ENCODE measurements around the gene GRIFIN. TPM values are rescaled to one million over a fixed set of nuclear protein-coding genes. Genes with fewer than 3 reads are reported as not detected.

Gene GRIFIN
- polyA plus RNA-seq, 1 donor (not counting 4 experiments of a cell fraction or from before 2014, with no cell fraction given) = not detected

- Histone ChIP-seq H2AFZ (ENCODE audit: control insufficient read depth, low read length) (no peak overlapping the region), H3K27me3 (ENCODE audit: control insufficient read depth, extremely low read depth, insufficient read depth, low read length) (no peaks in the 10 kb centered on the region), H3K4me1 (ENCODE audit: control insufficient read depth, extremely low read depth, insufficient read depth, low read length) (peaks cover 32% of the 10 kb centered on the region), H3K4me2 (ENCODE audit: control insufficient read depth, extremely low read depth, insufficient read depth, low read depth, low read length) (no peak overlapping the region), H3K36me3 (ENCODE audit: control insufficient read depth in 2 of 2, extremely low read depth in 1 of 2, insufficient read depth in 2 of 2, low read length in 2 of 2) (no peaks in the 10 kb centered on the region), H3K9me3 (ENCODE audit: control insufficient read depth, low read depth, low read length) (no peaks in the 10 kb centered on the region), H3K9ac (ENCODE audit: control insufficient read depth, extremely low read depth, insufficient read depth, low read length) (no peak overlapping the region), H3K4me3 (ENCODE audit: control insufficient read depth in 2 of 3, extremely low read depth in 1 of 3, insufficient read depth in 2 of 3, low read depth in 1 of 3, low read length in 3 of 3) (no peak overlapping the region), H4K20me1 (ENCODE audit: control insufficient read depth, extremely low read depth, insufficient read depth, low read length) (no peaks in the 10 kb centered on the region), H3K9me1 (ENCODE audit: control insufficient read depth, extremely low read depth, insufficient read depth, low read length) (no peaks in the 10 kb centered on the region), H3K27ac (ENCODE audit: control insufficient read depth, insufficient read depth, low read length) (no peak overlapping the region), H3K79me2 (ENCODE audit: control insufficient read depth, insufficient read depth, low read length) (no peaks in the 10 kb centered on the region)
- no peak for TF ChIP-seq EZH2 (IDR thresholded peaks at IDR 0.05; ENCODE audit: low read length)
- no peak for TF ChIP-seq CTCF (optimal IDR thresholded peaks at IDR 0.05 in 1 of 3, IDR thresholded peaks at IDR 0.05 in 1 of 3, conservative IDR thresholded peaks at IDR 0.05 in 1 of 3; ENCODE audit: extremely low read depth in 1 of 3, insufficient read depth in 2 of 3, low read length in 3 of 3)
- no peak for FAIRE-seq
- no peak for DNase-seq (ENCODE audit: low read depth, low spot score)
- dilution Hi-C loops (cut with MboI; ENCODE audit: extremely low pct_ligation_motif_present, low sequenced_read_pairs) = no loop called here
Measured at GRCh38 chr7:2441430-2442058, 34.7 kb downstream of the GRIFIN start.

- DNase-seq (ENCODE audit: low read depth, low spot score) (no peak), FAIRE-seq (peak; percentile 60)
- H3K27me3 ChIP-seq (ENCODE audit: control insufficient read depth, extremely low read depth, insufficient read depth, low read length) = no peaks in the 10 kb centered on the region
- no peak overlapping the region for H3K27ac ChIP-seq (ENCODE audit: control insufficient read depth, insufficient read depth, low read length)
- dilution Hi-C loops (cut with MboI; ENCODE audit: extremely low pct_ligation_motif_present, low sequenced_read_pairs) = no loop called here
- peaks cover 32% of the 10 kb centered on the region for H3K4me1 ChIP-seq (ENCODE audit: control insufficient read depth, extremely low read depth, insufficient read depth, low read length)
- H3K9ac ChIP-seq (ENCODE audit: control insufficient read depth, extremely low read depth, insufficient read depth, low read length) = no peak overlapping the region
- H3K4me3 ChIP-seq (ENCODE audit: control insufficient read depth in 2 of 3, extremely low read depth in 1 of 3, insufficient read depth in 2 of 3, low read depth in 1 of 3, low read length in 3 of 3) = no peak overlapping the region
- no peaks in the 10 kb centered on the region for H3K79me2 ChIP-seq (ENCODE audit: control insufficient read depth, insufficient read depth, low read length)
- no peak for TF ChIP-seq EZH2 (IDR thresholded peaks at IDR 0.05; ENCODE audit: low read length)
- no peak for TF ChIP-seq CTCF (optimal IDR thresholded peaks at IDR 0.05 in 1 of 3, IDR thresholded peaks at IDR 0.05 in 1 of 3, conservative IDR thresholded peaks at IDR 0.05 in 1 of 3; ENCODE audit: extremely low read depth in 1 of 3, insufficient read depth in 2 of 3, low read length in 3 of 3)
- H3K9me1 ChIP-seq (ENCODE audit: control insufficient read depth, extremely low read depth, insufficient read depth, low read length) = no peaks in the 10 kb centered on the region
- H2AFZ ChIP-seq (ENCODE audit: control insufficient read depth, low read length) = no peak overlapping the region
- peak overlapping the region; percentile 31 for H3K4me2 ChIP-seq (ENCODE audit: control insufficient read depth, extremely low read depth, insufficient read depth, low read depth, low read length)
- H3K9me3 ChIP-seq (ENCODE audit: control insufficient read depth, low read depth, low read length) = no peaks in the 10 kb centered on the region
- H4K20me1 ChIP-seq (ENCODE audit: control insufficient read depth, extremely low read depth, insufficient read depth, low read length) = no peaks in the 10 kb centered on the region
- no peaks in the 10 kb centered on the region for H3K36me3 ChIP-seq (ENCODE audit: control insufficient read depth in 2 of 2, extremely low read depth in 1 of 2, insufficient read depth in 2 of 2, low read length in 2 of 2)
Measured at GRCh38 chr7:2440608-2441245, 35.5 kb downstream of the GRIFIN start.
